Measurements from ENCODE around the gene ABCC11. TPM values are rescaled to one million over a fixed set of nuclear protein-coding genes. Genes with fewer than 3 reads are reported as not detected.
A peak's percentile ranks its signal among the peaks of the same experiment; 100 is the strongest.

The ABCC11 gene
- total and polyA plus RNA-seq, 2 of the 13 experiments (the other 11 are each of a cell fraction or from before 2014, with no cell fraction given): 1.0 to 1.4 TPM

- peak; percentile 95 for TF ChIP-seq KDM3A (CRISPR knock-in tag; IDR thresholded peaks at IDR 0.05; ENCODE audit: low read depth)
- peak; percentile 76; the same call in 1 of the 2 replicates for TF ChIP-seq SNAPC4 (CRISPR knock-in tag; IDR thresholded peaks at IDR 0.05)
- no peak for TF ChIP-seq FOSL1 (CRISPR knock-in tag; IDR thresholded peaks at IDR 0.05; ENCODE audit: borderline replicate concordance)
- peak; percentile 96 for TF ChIP-seq ZNF709 (CRISPR knock-in tag; IDR thresholded peaks at IDR 0.05)
- TF ChIP-seq SETDB1 (CRISPR knock-in tag; IDR thresholded peaks at IDR 0.05; ENCODE audit: borderline replicate concordance): no peak
- TF ChIP-seq HNRNPK (IDR thresholded peaks at IDR 0.05; ENCODE audit: low read depth, low read length, poor library complexity, severe bottlenecking): peak; percentile 50
- TF ChIP-seq KLF6 (CRISPR knock-in tag; IDR thresholded peaks at IDR 0.05): peak; percentile 78
- TF ChIP-seq THAP11 (CRISPR knock-in tag; IDR thresholded peaks at IDR 0.05): peak; percentile 95
- TF ChIP-seq ATM (IDR thresholded peaks at IDR 0.05; ENCODE audit: borderline replicate concordance): no peak
- no peak; the same call in 1 of the 2 replicates for TF ChIP-seq ZNF263 (CRISPR knock-in tag; IDR thresholded peaks at IDR 0.05)
- TF ChIP-seq SOX6 (IDR thresholded peaks at IDR 0.05): no peak
- peak; percentile 75 for TF ChIP-seq SOX6 (CRISPR knock-in tag; IDR thresholded peaks at IDR 0.05)
- TF ChIP-seq MEF2D (CRISPR knock-in tag; IDR thresholded peaks at IDR 0.05): peak; percentile 47
- TF ChIP-seq SSRP1 (CRISPR knock-in tag; IDR thresholded peaks at IDR 0.05): peak; percentile 58; the same call in 1 of the 2 replicates
- TF ChIP-seq PHF5A (CRISPR knock-in tag; IDR thresholded peaks at IDR 0.05; ENCODE audit: low read depth, unreplicated experiment): peak; percentile 93
- peak; percentile 86 for TF ChIP-seq BCL3 (CRISPR knock-in tag; IDR thresholded peaks at IDR 0.05)
- TF ChIP-seq HDAC1 (CRISPR knock-in tag; IDR thresholded peaks at IDR 0.05): peak; percentile 98
- TF ChIP-seq RCOR2 (CRISPR knock-in tag; IDR thresholded peaks at IDR 0.05): no peak; the same call in 1 of the 2 replicates
- peak; percentile 95 for TF ChIP-seq RBFOX2 (IDR thresholded peaks at IDR 0.05; ENCODE audit: low read depth, low read length)
- no peak; the same call in 1 of the 2 replicates for TF ChIP-seq ZKSCAN5 (CRISPR knock-in tag; IDR thresholded peaks at IDR 0.05)
- peak; percentile 74 for TF ChIP-seq FOXA3 (CRISPR knock-in tag; IDR thresholded peaks at IDR 0.05)
- TF ChIP-seq NR2F6 (IDR thresholded peaks at IDR 0.05): no peak
- peak; percentile 73 for TF ChIP-seq NR2F6 (CRISPR knock-in tag; IDR thresholded peaks at IDR 0.05)
- TF ChIP-seq SRY (CRISPR knock-in tag; IDR thresholded peaks at IDR 0.05): peak; percentile 72; the same call in 1 of the 2 replicates
- peak; percentile 66 for TF ChIP-seq ZNF883 (CRISPR knock-in tag; IDR thresholded peaks at IDR 0.05; ENCODE audit: not compliant biosample characterization)
- TF ChIP-seq ZNF556 (CRISPR knock-in tag; IDR thresholded peaks at IDR 0.05; ENCODE audit: borderline replicate concordance): peak; percentile 75; the same call in 1 of the 2 replicates
- TF ChIP-seq HNRNPH1 (optimal IDR thresholded peaks at IDR 0.05; ENCODE audit: low read depth, low read length): peak; percentile 63
These were observed 3.1 kb downstream of the ABCC11 start, which contains the start of gene LONP2 (continued) for GRCh38 chr16:48244080-48244862.

Measured in HepG2 (cell line).